NCI-H1694 (cell line): ENCODE results near the gene CSF3R.
"Not testable (repeated sequence)": the region's sequence is repeated elsewhere in the genome, so short reads cannot be mapped to it uniquely, and the experiment has no call there.

Source experiments
- DNase-seq: peaks from one replicate; lab custom pipeline; 2025; lab: John Stamatoyannopoulos, UW

CSF3R gene

GRCh38 chr1:36513676-36514473, 31.2 kb upstream of the CSF3R start:
- DNase-seq, result no peak

- DNase-seq, result no peak
Measured at GRCh38 chr1:36512842-36513241, 30.1 kb upstream of the CSF3R start.

GRCh38 chr1:36511804-36512798, 29.4 kb upstream of the CSF3R start:
- no peak for DNase-seq

- not testable (repeated sequence) for DNase-seq
Measured at GRCh38 chr1:36511220-36511619, 28.5 kb upstream of the CSF3R start.

GRCh38 chr1:36510418-36510817, 27.7 kb upstream of the CSF3R start:
- no peak for DNase-seq

GRCh38 chr1:36508257-36508656, 25.5 kb upstream of the CSF3R start:
- no peak for DNase-seq

- DNase-seq, result no peak
Measured at GRCh38 chr1:36506276-36506920, 23.7 kb upstream of the CSF3R start.

GRCh38 chr1:36503733-36504132, 21.0 kb upstream of the CSF3R start:
- no peak for DNase-seq

GRCh38 chr1:36503159-36503558, 20.4 kb upstream of the CSF3R start:
- DNase-seq, result no peak

- no peak for DNase-seq
Measured at GRCh38 chr1:36502616-36503015, 19.9 kb upstream of the CSF3R start.

- not testable (repeated sequence) for DNase-seq
Measured at GRCh38 chr1:36501911-36502310, 19.2 kb upstream of the CSF3R start.

GRCh38 chr1:36497207-36497606, 14.5 kb upstream of the CSF3R start:
- no peak for DNase-seq

GRCh38 chr1:36494971-36495370, 12.3 kb upstream of the CSF3R start:
- DNase-seq, result no peak

- no peak for DNase-seq
Measured at GRCh38 chr1:36493524-36493923, 10.8 kb upstream of the CSF3R start.

GRCh38 chr1:36492491-36492890, 9.8 kb upstream of the CSF3R start:
- DNase-seq, result no peak

- not testable (repeated sequence) for DNase-seq
Measured at GRCh38 chr1:36489258-36490051, 6.7 kb upstream of the CSF3R start.

- no peak for DNase-seq
Measured at GRCh38 chr1:36487906-36488305, 5.2 kb upstream of the CSF3R start.

GRCh38 chr1:36487336-36487725, 4.6 kb upstream of the CSF3R start:
- not testable (repeated sequence) for DNase-seq

- no peak for DNase-seq
Measured at GRCh38 chr1:36486439-36487335, 4.0 kb upstream of the CSF3R start.

GRCh38 chr1:36486093-36486438, 3.4 kb upstream of the CSF3R start:
- DNase-seq, result no peak

GRCh38 chr1:36484099-36484498, 1.4 kb upstream of the CSF3R start:
- no peak for DNase-seq
